Bladder microvascular endothelial cell (primary cell): ENCODE measurements around the gene SLC35G2. TPM values are rescaled to one million over a fixed set of nuclear protein-coding genes. Genes with fewer than 3 reads are reported as not detected.

Experiments used
- total RNA-seq: library from RNA; depleted of rRNA; stranded (reverse); fragments of >200 nt; gene quantifications from 2 replicates; pipeline ENCODE4 v1.2.3, GENCODE V29; 2014

Gene SLC35G2
- total RNA-seq, result 16.8 and 27.5 TPM in 2 replicates

GRCh38 chr3:136818769-136819391 is at the start of gene SLC35G2:
Gene SLC35G2, plus strand, starts transcription at chr3:136819126. Its CDS starts 35,335 bp downstream, at chr3:136854461.

GRCh38 chr3:136861890-136862616 is 43.1 kb downstream of the SLC35G2 start, which contains the start of gene NCK1:
Gene NCK1, plus strand, starts transcription at chr3:136862208. Its CDS starts 65,794 bp downstream, at chr3:136928002.

Other genes starting within 250 kb of the SLC35G2 start
- 31.6 and 42.5 TPM in 2 replicates for gene STAG1, start 66.7 kb upstream of the SLC35G2 start, total RNA-seq
- 99.9 and 140 TPM in 2 replicates for gene NCK1, start 43.1 kb downstream of the SLC35G2 start, total RNA-seq
- gene IL20RB, start 138.9 kb downstream of the SLC35G2 start, total RNA-seq, result 0.16 and 1.1 TPM in 2 replicates